Heart left ventricle (tissue), 16 donors: Measurements from ENCODE around the gene MYBPC2. TPM values are rescaled to one million over a fixed set of nuclear protein-coding genes. Genes with fewer than 3 reads are reported as not detected.

ENCODE experiments used
- ATAC-seq, 4 donors: fragments of 200-7000 bp; cut with Tn5 transposase; one replicate each; pipeline ENCODE4 v1.9.1; 2020 to 2022; ENCODE audit warnings: moderate library complexity in 4 of 4, mild to moderate bottlenecking in 3 of 4, moderate number of reproducible peaks in 1 of 4
- DNase-seq, 5 donors: peaks; one replicate each; pipeline ENCODE4 v3.0.0-alpha.2; 2020
- H3K27ac ChIP-seq, 12 donors: fragments of 200-600 bp; sonication (generic) in 4 of 12; one replicate each; pipeline versions ENCODE4 v1.5.0 to v1.8.0; 2016 to 2022; ENCODE audit warnings: mild to moderate bottlenecking in 2 of 12
- H3K27me3 ChIP-seq, 9 donors: fragments of 200-600 bp; sonication (generic) in 2 of 9; one replicate each; pipeline versions ENCODE4 v1.5.1 to v1.8.0; 2016 to 2022; ENCODE audit warnings: mild to moderate bottlenecking in 3 of 9
- H3K36me3 ChIP-seq, 9 donors: fragments of 200-600 bp; sonication (generic) in 2 of 9; one replicate each; pipeline versions ENCODE4 v1.5.0 to v1.8.0; 2018 to 2022; ENCODE audit warnings: mild to moderate bottlenecking in 2 of 9
- H3K4me1 ChIP-seq, 12 donors: fragments of 200-600 bp; sonication (generic) in 4 of 12; one replicate each; pipeline versions ENCODE4 v1.5.0 to v1.8.0; 2016 to 2022; ENCODE audit warnings: mild to moderate bottlenecking in 3 of 12
- H3K4me3 ChIP-seq, 12 donors: fragments of 200-600 bp; sonication (generic) in 4 of 12; one replicate each; pipeline versions ENCODE4 v1.5.0 to v1.8.0; 2017 to 2022; ENCODE audit warnings: mild to moderate bottlenecking in 9 of 12, moderate library complexity in 4 of 12
- H3K9me3 ChIP-seq, 12 donors: fragments of 200-600 bp; sonication (generic) in 4 of 12; one replicate each; pipeline versions ENCODE4 v1.5.0 to v1.8.0; 2016 to 2022; ENCODE audit warnings: mild to moderate bottlenecking in 1 of 12
- CTCF ChIP-seq, 12 donors: fragments of 200-600 bp; sonication (generic) in 4 of 12; IDR thresholded peaks; one replicate each; pipeline versions ENCODE4 v1.5.0 to v1.8.0; 2018 to 2022; ENCODE audit warnings: antibody characterized with exemption in 12 of 12, mild to moderate bottlenecking in 5 of 12
- POLR2A ChIP-seq, 2 donors: fragments of 450-650 bp; IDR thresholded peaks; one replicate each; pipeline ENCODE4 v1.6.1; 2017; ENCODE audit warnings: antibody characterized with exemption in 2 of 2, mild to moderate bottlenecking in 2 of 2, moderate library complexity in 2 of 2
- WGBS, 4 donors: extraction: QIAGEN DNeasy Blood & Tissue Kit in 2 of 4; methylation state at CpG; one replicate each; pipeline versions ENCODE4 v1.1.5 to v1.1.7; 2013 to 2018; 5-methylcytosine and 5-hydroxymethylcytosine counted together
- intact Hi-C, 10 donors: fragments of 100-400 bp; cut with DNase I; formaldehyde crosslinking; loops; one replicate each; pipeline versions ENCODE4 v1.11.1 to v1.14.2; 2022
- polyA plus RNA-seq, 2 donors: library from polyadenylated mRNA; stranded (reverse); fragments of 200-250 nt; gene quantifications; one replicate each; pipeline ENCODE4 v1.2.3, GENCODE V29; 2013
- total RNA-seq, 9 donors: library from RNA; depleted of rRNA in 2 of 9; stranded (reverse); fragments of >200 nt in 2 of 9; fragmentation: NEBNext Ultra II Directional in 3 of 9; extraction: Animal tissue kit (Norgen Biotek cat#: 25700) in 3 of 9; gene quantifications; one replicate each; pipeline versions ENCODE4 v1.1.0 to v1.2.4, GENCODE V29; 2016 to 2023
- donor health status: ischemic (EF 13 %, LVEDD 7.1; RV severe dilation, severe dysfunction).
- donor health status: healthy with polysubstance abuse.
- donor health status: DM: no; HTN: yes; CAD: no.
- donor health status: DM: no; HTN: no; CAD: no.
- donor health status: ischemic (EF 25% LVEDD 6.9; RV normal size, moderate dysfunction).
- donor health status: ischemic (EF 25% LVEDD 5.7; RV mildly dilated, moderate dysfunction).
- donor health status: healthy.
- donor health status: DM: yes; HTN: yes; CAD: no.
- donor health status: ischemic (EF 35%, LVEDD 5.7; RV mildly dilated, moderate dysfunction).
- donor health status: nonischemic (EF 11% LVEDD 7.7; RV severe dilation, severe dysfunction).
- donor health status: DM: yes; HTN: yes; CAD: no.
- donor health status: PGD.
- donor health status: ischemic (EF 29% LVEDD 5.4; RV normal size, mild dysfunction).
- donor health status: nonischemic (EF 23%, LVEDD 6.1; RV moderate dilation, normal function).

The MYBPC2 gene
- total and polyA plus RNA-seq, 11 donors, result 0.09 to 0.35 (median 0.28) TPM; not detected in 8

- no peak for TF ChIP-seq POLR2A (IDR thresholded peaks at IDR 0.05)
- TF ChIP-seq CTCF (IDR thresholded peaks at IDR 0.05), result no peak
- 98 to 100% (median 99%) methylated on average over 6 to 10 of the region's 10 CpGs for WGBS, 4 donors
- no peaks in the 10 kb centered on the region for H3K4me1 ChIP-seq
- peaks cover 0 to 22% (median 0%) of the 10 kb centered on the region in 9 donors for H3K36me3 ChIP-seq
- H3K27me3 ChIP-seq, result no peaks in the 10 kb centered on the region
- intact Hi-C loops, result no loop called here
- ATAC-seq (no peak), DNase-seq (no peak)
- no peak overlapping the region for H3K27ac ChIP-seq
- no peaks in the 10 kb centered on the region for H3K9me3 ChIP-seq
- H3K4me3 ChIP-seq, result no peak overlapping the region
These were observed 33.3 kb upstream of the MYBPC2 start for GRCh38 chr19:50399368-50399745.

GRCh38 chr19:50401605-50402450 lies 30.9 kb upstream of the MYBPC2 start:
- TF ChIP-seq POLR2A (IDR thresholded peaks at IDR 0.05), result no peak
- no peak for TF ChIP-seq CTCF (IDR thresholded peaks at IDR 0.05)
- Histone ChIP-seq H3K4me1 (no peaks in the 10 kb centered on the region), H3K27me3 (no peaks in the 10 kb centered on the region), H3K36me3 (peaks cover 0 to 31% (median 0%) of the 10 kb centered on the region in 9 donors), H3K27ac (no peak overlapping the region), H3K9me3 (no peaks in the 10 kb centered on the region), H3K4me3 (no peak overlapping the region)
- WGBS, 4 donors, result 91 to 95% (median 94%) methylated on average over 41 to 48 of the region's 48 CpGs
- intact Hi-C loops, result no loop called here
- DNase-seq, result peak in 1 of 5 donors; percentile 21
- ATAC-seq, result peak in 1 of 4 donors; percentile 10

GRCh38 chr19:50402544-50403301 lies 30.0 kb upstream of the MYBPC2 start:
- 94 to 98% (median 97%) methylated on average over 37 to 41 of the region's 41 CpGs for WGBS, 4 donors
- no peak for TF ChIP-seq POLR2A (IDR thresholded peaks at IDR 0.05)
- TF ChIP-seq CTCF (IDR thresholded peaks at IDR 0.05), result no peak
- Histone ChIP-seq H3K9me3 (no peaks in the 10 kb centered on the region), H3K27me3 (no peaks in the 10 kb centered on the region), H3K4me3 (no peak overlapping the region), H3K36me3 (peaks cover 0 to 31% (median 2%) of the 10 kb centered on the region in 9 donors), H3K27ac (no peak overlapping the region), H3K4me1 (no peaks in the 10 kb centered on the region)
- intact Hi-C loops, result no loop called here
- ATAC-seq, result peak in 1 of 4 donors; percentile 21
- no peak for DNase-seq

GRCh38 chr19:50406156-50406820 lies 26.4 kb upstream of the MYBPC2 start:
- TF ChIP-seq POLR2A (IDR thresholded peaks at IDR 0.05) (no peak), CTCF (IDR thresholded peaks at IDR 0.05) (no peak)
- no peaks in the 10 kb centered on the region for H3K9me3 ChIP-seq
- intact Hi-C loops, result no loop called here
- peaks cover 0 to 41% (median 5%) of the 10 kb centered on the region in 9 donors for H3K36me3 ChIP-seq
- ATAC-seq (no peak), DNase-seq (no peak)
- WGBS, 4 donors, result 91 to 94% (median 93%) methylated on average over 20 to 22 of the region's 22 CpGs
- H3K27ac ChIP-seq, result no peak overlapping the region
- no peak overlapping the region for H3K4me3 ChIP-seq
- no peaks in the 10 kb centered on the region for H3K27me3 ChIP-seq
- no peaks in the 10 kb centered on the region for H3K4me1 ChIP-seq
